GM06990 (cell line): ENCODE results near the gene ULK4.

ENCODE experiments used
- DNase-seq: peaks from one replicate; pipeline ENCODE4 v3.0.0-alpha.2; 2011; ENCODE audit not compliant: insufficient read length; ENCODE audit errors: extremely low read depth
- H3K27me3 ChIP-seq: replicated peaks from 2 replicates; pipeline ENCODE4 v1.6.0; 2011; ENCODE audit warnings: low read length; ENCODE audit not compliant: control insufficient read depth, insufficient read depth
- H3K36me3 ChIP-seq: 2 replicates; pipeline ENCODE4 v1.5.1; 2011; ENCODE audit warnings: low read length; ENCODE audit not compliant: control insufficient read depth, insufficient read depth
- H3K4me3 ChIP-seq: replicated peaks from 2 replicates; pipeline ENCODE4 v1.5.1; 2011; ENCODE audit warnings: low read depth, mild to moderate bottlenecking, control low read depth, low read length
- TF ChIP-seq, protein P1 (sequence below): IDR thresholded peaks from 2 replicates; pipeline ENCODE4 v1.5.1; 2011; ENCODE audit warnings: low read length, control low read depth, mild to moderate bottlenecking, inconsistent platforms; ENCODE audit not compliant: insufficient read depth, poor library complexity, severe bottlenecking

Gene ULK4

DNA sequence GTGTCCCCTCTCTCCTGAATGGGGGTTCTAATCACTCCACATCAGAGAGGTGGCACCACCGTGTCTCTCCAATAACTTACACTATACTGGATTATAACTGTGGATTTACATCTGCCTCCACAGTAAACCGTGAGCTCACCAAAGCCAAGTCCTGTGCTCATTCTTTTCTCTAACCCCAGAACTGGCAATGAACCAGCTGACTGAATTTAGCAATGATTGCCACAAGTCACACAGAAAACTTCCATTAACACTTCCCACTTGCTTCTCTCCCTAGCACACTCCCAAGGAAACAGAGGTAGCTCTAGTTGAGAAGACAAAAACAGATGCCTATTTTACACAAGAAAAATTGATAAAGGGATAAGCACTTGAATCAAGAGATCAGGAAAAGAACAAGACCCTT lies 361.3 kb downstream of the ULK4 start:
- no peaks in the 10 kb centered on the region for H3K27me3 ChIP-seq
- H3K4me3 ChIP-seq: no peak overlapping the region
- TF ChIP-seq, protein P1, sequence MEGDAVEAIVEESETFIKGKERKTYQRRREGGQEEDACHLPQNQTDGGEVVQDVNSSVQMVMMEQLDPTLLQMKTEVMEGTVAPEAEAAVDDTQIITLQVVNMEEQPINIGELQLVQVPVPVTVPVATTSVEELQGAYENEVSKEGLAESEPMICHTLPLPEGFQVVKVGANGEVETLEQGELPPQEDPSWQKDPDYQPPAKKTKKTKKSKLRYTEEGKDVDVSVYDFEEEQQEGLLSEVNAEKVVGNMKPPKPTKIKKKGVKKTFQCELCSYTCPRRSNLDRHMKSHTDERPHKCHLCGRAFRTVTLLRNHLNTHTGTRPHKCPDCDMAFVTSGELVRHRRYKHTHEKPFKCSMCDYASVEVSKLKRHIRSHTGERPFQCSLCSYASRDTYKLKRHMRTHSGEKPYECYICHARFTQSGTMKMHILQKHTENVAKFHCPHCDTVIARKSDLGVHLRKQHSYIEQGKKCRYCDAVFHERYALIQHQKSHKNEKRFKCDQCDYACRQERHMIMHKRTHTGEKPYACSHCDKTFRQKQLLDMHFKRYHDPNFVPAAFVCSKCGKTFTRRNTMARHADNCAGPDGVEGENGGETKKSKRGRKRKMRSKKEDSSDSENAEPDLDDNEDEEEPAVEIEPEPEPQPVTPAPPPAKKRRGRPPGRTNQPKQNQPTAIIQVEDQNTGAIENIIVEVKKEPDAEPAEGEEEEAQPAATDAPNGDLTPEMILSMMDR: no peak
- DNase-seq: no peak
- H3K36me3 ChIP-seq: no peaks in the 10 kb centered on the region

DNA sequence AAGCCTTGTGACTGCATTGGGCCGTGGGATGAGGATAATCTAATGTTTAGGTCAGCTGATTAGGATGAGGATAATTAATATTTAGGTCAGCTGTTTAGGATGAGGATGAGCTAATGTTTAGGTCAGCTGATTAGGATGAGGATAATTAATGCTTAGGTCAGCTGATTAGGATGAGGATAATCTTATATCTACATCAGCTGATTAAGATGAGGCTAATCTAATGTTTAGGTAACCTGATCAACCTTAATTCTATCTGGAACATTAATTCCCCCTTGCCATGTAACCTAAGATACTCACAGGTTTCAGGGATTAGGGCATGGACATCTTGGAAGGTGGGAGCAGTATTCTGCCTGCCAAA lies 362.8 kb downstream of the ULK4 start:
- H3K36me3 ChIP-seq: no peaks in the 10 kb centered on the region
- no peaks in the 10 kb centered on the region for H3K27me3 ChIP-seq
- TF ChIP-seq, protein P1: no peak
- H3K4me3 ChIP-seq: no peak overlapping the region
- no peak for DNase-seq

DNA sequence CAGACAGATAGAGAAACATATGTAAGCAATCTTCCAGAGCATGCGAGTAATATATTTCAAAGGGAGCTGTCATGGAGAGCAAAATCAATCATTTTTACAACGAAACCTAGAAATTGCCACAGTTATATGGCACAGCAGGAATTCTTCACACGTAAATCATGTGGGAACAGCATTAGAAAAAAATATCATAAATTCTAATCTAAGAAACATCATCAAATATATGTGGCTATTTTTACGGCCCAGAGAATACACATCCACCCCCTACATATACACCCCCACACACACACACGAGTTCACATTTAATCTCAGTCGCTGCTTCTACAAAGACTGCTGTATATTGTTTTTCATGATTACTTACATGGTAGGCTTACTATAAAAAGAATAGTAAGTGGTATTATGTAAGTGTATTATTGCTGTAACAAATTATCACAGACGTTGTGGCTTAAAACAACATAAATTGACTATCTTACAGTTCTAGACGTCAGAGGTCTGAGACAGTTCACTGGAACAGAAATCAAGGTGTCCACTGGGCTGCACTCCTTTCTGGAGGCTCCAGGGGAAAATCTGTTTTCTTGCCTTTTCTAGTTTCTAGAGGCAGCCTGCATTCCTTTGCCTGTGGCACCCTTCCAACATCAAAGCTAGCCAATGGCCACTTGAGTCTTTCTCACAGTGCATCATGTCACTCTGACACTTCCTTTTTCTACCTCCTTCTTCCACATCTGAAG lies 363.3 kb downstream of the ULK4 start:
- no peak for DNase-seq
- Histone ChIP-seq H3K27me3 (no peaks in the 10 kb centered on the region), H3K36me3 (no peaks in the 10 kb centered on the region), H3K4me3 (no peak overlapping the region)
- TF ChIP-seq, protein P1: no peak

DNA sequence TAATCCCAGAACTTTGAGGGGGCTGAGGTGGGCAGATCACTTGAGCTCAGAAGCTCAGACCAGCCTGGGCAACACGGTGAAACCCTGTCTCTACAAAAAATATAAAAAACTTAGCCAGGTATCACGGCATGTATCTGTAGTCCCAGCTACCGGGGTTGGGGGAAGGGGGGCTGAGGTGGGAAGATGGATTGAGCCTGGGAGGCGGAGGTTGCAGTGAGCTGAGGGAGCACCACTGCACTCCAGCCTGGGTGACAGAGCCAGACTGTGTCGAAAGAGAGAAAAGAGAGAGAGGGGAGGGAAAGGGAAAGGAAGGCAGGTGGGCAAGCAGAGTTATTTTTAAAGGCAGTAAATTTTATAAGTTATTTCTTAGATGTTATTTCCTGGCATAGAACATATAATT lies 368.1 kb downstream of the ULK4 start:
- DNase-seq: no peak
- Histone ChIP-seq H3K27me3 (no peaks in the 10 kb centered on the region), H3K36me3 (no peaks in the 10 kb centered on the region), H3K4me3 (no peak overlapping the region)
- TF ChIP-seq, protein P1: no peak

DNA sequence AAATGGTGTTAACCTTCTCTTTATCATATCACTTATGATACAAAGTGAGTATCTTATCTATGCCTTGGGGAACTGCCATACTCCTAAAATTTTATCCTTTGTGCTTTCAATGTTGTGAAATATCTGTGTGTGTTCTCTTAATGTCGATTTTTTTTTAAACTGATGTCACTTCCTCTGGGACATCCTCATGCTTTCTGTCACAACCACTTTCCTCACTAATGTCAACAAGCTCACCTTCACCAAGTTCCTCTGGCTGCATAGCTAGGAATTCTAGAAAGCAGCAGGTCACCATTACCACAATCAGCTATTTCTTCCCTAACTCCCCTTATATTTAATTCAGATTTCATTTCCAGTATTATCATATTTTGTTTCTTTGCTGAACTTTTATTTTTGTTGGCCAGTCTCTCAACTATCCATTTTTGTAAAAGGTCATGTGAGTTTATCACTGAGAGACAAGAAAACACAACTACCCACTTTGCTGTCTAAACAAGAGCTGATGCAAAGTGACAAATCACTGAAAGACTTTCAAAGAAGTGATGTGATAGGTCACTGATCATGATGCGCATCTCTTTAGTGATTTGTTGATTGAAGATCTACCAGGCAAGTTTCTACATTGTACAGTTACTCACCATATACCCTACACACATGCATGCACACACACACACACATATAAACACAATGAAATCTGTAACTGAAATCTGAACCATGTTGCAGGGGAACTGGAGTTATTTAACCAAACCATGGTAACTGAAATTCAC lies 369.0 kb downstream of the ULK4 start:
- DNase-seq: no peak
- TF ChIP-seq, protein P1: no peak
- Histone ChIP-seq H3K36me3 (no peaks in the 10 kb centered on the region), H3K4me3 (no peak overlapping the region), H3K27me3 (no peaks in the 10 kb centered on the region)
